HEK293 (cell line): ENCODE results near the gene ZBTB20.
A peak's percentile ranks its signal among the peaks of the same experiment; 100 is the strongest.

Source experiments
- CTCF ChIA-PET: fragments of 350-600 bp; formaldehyde crosslinking; extraction: SDS; loops from one replicate; lab custom pipeline; 2021; ENCODE audit warnings: antibody characterized with exemption; lab: Yijun Ruan, JAX
- POLR2A ChIA-PET: fragments of 300-600 bp; formaldehyde crosslinking; extraction: SDS; loops from one replicate; lab custom pipeline; 2020; ENCODE audit warnings: antibody characterized with exemption, inconsistent platforms; lab: Yijun Ruan, JAX
- H3K27ac ChIP-seq: fragments of 200-500 bp; sonication (Bioruptor generic); 2 replicates; pipeline ENCODE4 v1.5.1; 2014; ENCODE audit warnings: low read depth, low read length, control low read depth, inconsistent platforms; ENCODE audit errors: extremely low read depth
- H3K36me3 ChIP-seq, 2 experiments: fragments of 200-500 bp in 1 of 2; sonication (Bioruptor generic) in 1 of 2; 1 replicate in 1 of 2; 2 replicates in 1 of 2; pipeline ENCODE4 v1.5.1; 2014 to 2017; ENCODE audit warnings: inconsistent platforms in 2 of 2, low read length in 2 of 2; ENCODE audit not compliant: control insufficient read depth in 2 of 2, insufficient read depth in 1 of 2
- H3K4me1 ChIP-seq: fragments of 200-500 bp; sonication (Bioruptor generic); 2 replicates; pipeline ENCODE4 v1.5.1; 2014; ENCODE audit warnings: mild to moderate bottlenecking, low read length, inconsistent platforms; ENCODE audit not compliant: control insufficient read depth, insufficient read depth
- H3K4me3 ChIP-seq: 2 replicates; pipeline ENCODE4 v1.5.1; 2011; ENCODE audit warnings: low read depth, mild to moderate bottlenecking, control low read depth, low read length, moderate library complexity
- H3K9me3 ChIP-seq: fragments of 200-500 bp; sonication (Bioruptor generic); 2 replicates; pipeline ENCODE4 v1.5.1; 2014; ENCODE audit warnings: low read depth, low read length, inconsistent platforms; ENCODE audit not compliant: control insufficient read depth, insufficient read depth
- ATF2 ChIP-seq: fragments of 450-650 bp; formaldehyde crosslinking; IDR thresholded peaks from 2 replicates; pipeline ENCODE4 v1.5.1; 2016; ENCODE audit warnings: missing biosample characterization, missing genetic modification characterization, low read depth
- PRDM1 ChIP-seq: fragments of 450-650 bp; formaldehyde crosslinking; IDR thresholded peaks from 2 replicates; pipeline ENCODE4; 2016; ENCODE audit warnings: missing biosample characterization, missing genetic modification characterization
- ZBTB10 ChIP-seq: fragments of 450-650 bp; formaldehyde crosslinking; IDR thresholded peaks from 2 replicates; pipeline ENCODE4 v1.5.1; 2016; ENCODE audit warnings: missing biosample characterization, missing genetic modification characterization
- ZFP37 ChIP-seq: fragments of 450-650 bp; formaldehyde crosslinking; IDR thresholded peaks from 2 replicates; pipeline ENCODE4 v1.5.1; 2016; ENCODE audit warnings: missing biosample characterization, missing genetic modification characterization
- ZNF335 ChIP-seq: fragments of 450-650 bp; formaldehyde crosslinking; conservative IDR thresholded peaks from 2 replicates; pipeline ENCODE4 v1.5.1; 2016; ENCODE audit warnings: missing biosample characterization, missing genetic modification characterization
- ZNF366 ChIP-seq: fragments of 450-650 bp; formaldehyde crosslinking; conservative IDR thresholded peaks from 2 replicates; pipeline ENCODE4 v1.5.1; 2016; ENCODE audit warnings: missing biosample characterization, missing genetic modification characterization
- ZNF48 ChIP-seq: fragments of 450-650 bp; formaldehyde crosslinking; IDR thresholded peaks from 2 replicates; pipeline ENCODE4 v1.5.1; 2016; ENCODE audit warnings: missing biosample characterization, missing genetic modification characterization
- ZNF518A ChIP-seq: fragments of 450-650 bp; formaldehyde crosslinking; conservative IDR thresholded peaks from 2 replicates; pipeline ENCODE4 v1.5.1; 2016; ENCODE audit warnings: low read depth, missing biosample characterization, missing genetic modification characterization
- ZNF621 ChIP-seq: fragments of 450-650 bp; formaldehyde crosslinking; IDR thresholded peaks from 2 replicates; pipeline ENCODE4 v1.5.1; 2017; ENCODE audit warnings: missing biosample characterization, missing genetic modification characterization
- ZNF654 ChIP-seq: fragments of 450-650 bp; formaldehyde crosslinking; IDR thresholded peaks from 2 replicates; pipeline ENCODE4 v1.5.1; 2016; ENCODE audit warnings: low read depth, missing biosample characterization, missing genetic modification characterization
- ZNF664 ChIP-seq: fragments of 450-650 bp; formaldehyde crosslinking; IDR thresholded peaks from 2 replicates; pipeline ENCODE4 v1.5.1; 2016; ENCODE audit warnings: missing biosample characterization, missing genetic modification characterization
- ZNF707 ChIP-seq: fragments of 450-650 bp; formaldehyde crosslinking; IDR thresholded peaks from 2 replicates; pipeline ENCODE4 v1.5.1; 2016; ENCODE audit warnings: missing biosample characterization, missing genetic modification characterization
- ZNF792 ChIP-seq: fragments of 450-650 bp; formaldehyde crosslinking; IDR thresholded peaks from 2 replicates; pipeline ENCODE4 v1.5.1; 2016; ENCODE audit warnings: missing biosample characterization, missing genetic modification characterization
- ZNF830 ChIP-seq: fragments of 450-650 bp; IDR thresholded peaks from 2 replicates; pipeline ENCODE4 v1.5.0; 2018; ENCODE audit warnings: missing biosample characterization, missing genetic modification characterization, low read depth, mild to moderate bottlenecking, moderate library complexity

Gene ZBTB20

GRCh38 chr3:114829783-114830182, 317.3 kb downstream of the ZBTB20 start:
- no peak overlapping the region for H3K4me3 ChIP-seq
- POLR2A ChIA-PET, result no interaction called here
- H3K36me3 ChIP-seq, result no peaks in the 10 kb centered on the region
- H3K9me3 ChIP-seq, result no peaks in the 10 kb centered on the region
- no peak overlapping the region for H3K27ac ChIP-seq
- no peak for TF ChIP-seq ZNF621
- TF ChIP-seq ZBTB10 (tag by site-specific recombination), result no peak
- TF ChIP-seq PRDM1 (tag by site-specific recombination), result no peak
- TF ChIP-seq ZNF830 (tag by site-specific recombination), result no peak
- no peak for TF ChIP-seq ZFP37
- TF ChIP-seq ZNF792, result no peak
- TF ChIP-seq ZNF664 (tag by site-specific recombination), result no peak
- TF ChIP-seq ZNF335 (tag by site-specific recombination), result no peak
- TF ChIP-seq ZNF518A (tag by site-specific recombination), result no peak
- no peak for TF ChIP-seq ZNF366
- TF ChIP-seq, all 188 proteins: peak for 0
- no peaks in the 10 kb centered on the region for H3K4me1 ChIP-seq
- CTCF ChIA-PET, result interaction anchor here (0.7 to 1.4 kb wide), 2 partner anchors 262 to 468 kb away, joined by 3 read pairs; no protein-coding TSS in a partner anchor

- POLR2A ChIA-PET, result no interaction called here
- Histone ChIP-seq H3K36me3 (no peaks in the 10 kb centered on the region), H3K4me1 (no peaks in the 10 kb centered on the region), H3K4me3 (no peak overlapping the region)
- TF ChIP-seq ZNF48 (tag by site-specific recombination) (no peak), ZNF654 (tag by site-specific recombination) (peak; percentile 56)
- TF ChIP-seq, all 188 proteins: peak for 1
- Histone ChIP-seq H3K27ac (no peak overlapping the region), H3K9me3 (no peaks in the 10 kb centered on the region)
- CTCF ChIA-PET, result interaction anchor here (0.6 to 1.3 kb wide), 7 partner anchors 8 to 992 kb away, joined by 3 to 5 read pairs (median 3); no protein-coding TSS in a partner anchor
These were observed 319.6 kb downstream of the ZBTB20 start for GRCh38 chr3:114827495-114827894.

- TF ChIP-seq ZNF707 (tag by site-specific recombination) (no peak), ATF2 (tag by site-specific recombination) (peak; percentile 57; the same call in 1 of the 2 replicates)
- Histone ChIP-seq H3K27ac (no peak overlapping the region), H3K4me3 (no peak overlapping the region), H3K4me1 (no peaks in the 10 kb centered on the region), H3K9me3 (no peaks in the 10 kb centered on the region), H3K36me3 (no peaks in the 10 kb centered on the region)
- ChIA-PET POLR2A (no interaction called here), CTCF (interaction anchor here (0.6 to 1.0 kb wide), 2 partner anchors 9 to 297 kb away, joined by 3 read pairs; no protein-coding TSS in a partner anchor)
These were observed 323.1 kb downstream of the ZBTB20 start for GRCh38 chr3:114824014-114824413.
